Measurements from ENCODE around the gene AP1G2. TPM values are rescaled to one million over a fixed set of nuclear protein-coding genes. Genes with fewer than 3 reads are reported as not detected.
A peak's percentile ranks its signal among the peaks of the same experiment; 100 is the strongest.

The AP1G2 gene
- total RNA-seq, 2 experiments from 2014 or later = 118 to 124 TPM

GRCh38 chr14:23568021-23568599 is 519 bp upstream of the AP1G2 start:
- Mint-ChIP-seq H3K36me3 (peaks cover 5% of the 10 kb centered on the region), H3K27ac (peak overlapping the region; percentile 98), H3K4me1 (peaks cover 30% of the 10 kb centered on the region), H3K4me3 (peak overlapping the region; percentile 100), H3K27me3 (peaks cover 14% of the 10 kb centered on the region), H3K9me3 (no peaks in the 10 kb centered on the region)
- no peak for DNase-seq

- H3K27me3 Mint-ChIP-seq = peaks cover under 1% of the 10 kb centered on the region
- no peaks in the 10 kb centered on the region for H3K9me3 Mint-ChIP-seq
Measured at GRCh38 chr14:23566778-23567185, 809 bp downstream of the AP1G2 start.

GRCh38 chr14:23566112-23566777 is 1.3 kb downstream of the AP1G2 start:
- H3K4me3 Mint-ChIP-seq = peak overlapping the region; percentile 100
- no peak for DNase-seq
- H3K9me3 Mint-ChIP-seq = no peaks in the 10 kb centered on the region
- H3K27ac Mint-ChIP-seq = peak overlapping the region; percentile 98
- H3K36me3 Mint-ChIP-seq = peaks cover 7% of the 10 kb centered on the region
- no peaks in the 10 kb centered on the region for H3K27me3 Mint-ChIP-seq
- peaks cover 31% of the 10 kb centered on the region for H3K4me1 Mint-ChIP-seq

More at GRCh38 chr14:23566778-23567185, 809 bp downstream of the AP1G2 start:
- Mint-ChIP-seq H3K27ac (peak overlapping the region; percentile 98), H3K36me3 (peaks cover 7% of the 10 kb centered on the region), H3K4me3 (peak overlapping the region; percentile 100), H3K4me1 (peaks cover 31% of the 10 kb centered on the region)
- no peak for DNase-seq

- peaks cover 7% of the 10 kb centered on the region for H3K36me3 Mint-ChIP-seq
Measured at GRCh38 chr14:23565626-23566025, 2.0 kb downstream of the AP1G2 start.

GRCh38 chr14:23564876-23565275 is 2.7 kb downstream of the AP1G2 start:
- H3K9me3 Mint-ChIP-seq = no peaks in the 10 kb centered on the region
- no peak for DNase-seq
- H3K4me3 Mint-ChIP-seq = no peak overlapping the region
- no peaks in the 10 kb centered on the region for H3K27me3 Mint-ChIP-seq
- H3K36me3 Mint-ChIP-seq = peaks cover 10% of the 10 kb centered on the region
- H3K27ac Mint-ChIP-seq = peak overlapping the region; percentile 49
- peaks cover 36% of the 10 kb centered on the region for H3K4me1 Mint-ChIP-seq

More at GRCh38 chr14:23565626-23566025, 2.0 kb downstream of the AP1G2 start:
- H3K27me3 Mint-ChIP-seq = no peaks in the 10 kb centered on the region
- no peak overlapping the region for H3K27ac Mint-ChIP-seq
- no peaks in the 10 kb centered on the region for H3K9me3 Mint-ChIP-seq
- DNase-seq = no peak
- H3K4me1 Mint-ChIP-seq = peaks cover 31% of the 10 kb centered on the region
- H3K4me3 Mint-ChIP-seq = no peak overlapping the region

GRCh38 chr14:23564181-23564812 is 3.3 kb downstream of the AP1G2 start:
- Mint-ChIP-seq H3K4me1 (peaks cover 40% of the 10 kb centered on the region), H3K27ac (peak overlapping the region; percentile 49), H3K4me3 (no peak overlapping the region), H3K9me3 (no peaks in the 10 kb centered on the region), H3K27me3 (no peaks in the 10 kb centered on the region), H3K36me3 (peaks cover 10% of the 10 kb centered on the region)
- no peak for DNase-seq

GRCh38 chr14:23563473-23564180 is 4.0 kb downstream of the AP1G2 start:
- Mint-ChIP-seq H3K27me3 (no peaks in the 10 kb centered on the region), H3K36me3 (peaks cover 12% of the 10 kb centered on the region), H3K9me3 (no peaks in the 10 kb centered on the region), H3K27ac (no peak overlapping the region), H3K4me3 (no peak overlapping the region), H3K4me1 (peaks cover 42% of the 10 kb centered on the region)
- no peak for DNase-seq

- H3K4me3 Mint-ChIP-seq = no peak overlapping the region
- H3K27me3 Mint-ChIP-seq = no peaks in the 10 kb centered on the region
- H3K27ac Mint-ChIP-seq = no peak overlapping the region
- peak; percentile 56 for DNase-seq
- peaks cover 12% of the 10 kb centered on the region for H3K36me3 Mint-ChIP-seq
- H3K4me1 Mint-ChIP-seq = peaks cover 40% of the 10 kb centered on the region
- H3K9me3 Mint-ChIP-seq = no peaks in the 10 kb centered on the region
Measured at GRCh38 chr14:23562822-23563472, 4.6 kb downstream of the AP1G2 start.

GRCh38 chr14:23561873-23562821 is 5.4 kb downstream of the AP1G2 start:
- Mint-ChIP-seq H3K36me3 (peaks cover 16% of the 10 kb centered on the region), H3K9me3 (no peaks in the 10 kb centered on the region), H3K27me3 (no peaks in the 10 kb centered on the region), H3K27ac (no peak overlapping the region), H3K4me3 (no peak overlapping the region), H3K4me1 (peaks cover 41% of the 10 kb centered on the region)
- DNase-seq = no peak

- peaks cover 16% of the 10 kb centered on the region for H3K36me3 Mint-ChIP-seq
- H3K9me3 Mint-ChIP-seq = no peaks in the 10 kb centered on the region
- no peaks in the 10 kb centered on the region for H3K27me3 Mint-ChIP-seq
- H3K27ac Mint-ChIP-seq = peak overlapping the region; percentile 21
- no peak for DNase-seq
- peaks cover 43% of the 10 kb centered on the region for H3K4me1 Mint-ChIP-seq
- H3K4me3 Mint-ChIP-seq = no peak overlapping the region
Measured at GRCh38 chr14:23561259-23561658, 6.3 kb downstream of the AP1G2 start.

- Mint-ChIP-seq H3K9me3 (no peaks in the 10 kb centered on the region), H3K27ac (peak overlapping the region; percentile 61), H3K36me3 (peaks cover 16% of the 10 kb centered on the region), H3K4me3 (no peak overlapping the region), H3K4me1 (peaks cover 40% of the 10 kb centered on the region), H3K27me3 (no peaks in the 10 kb centered on the region)
- no peak for DNase-seq
Measured at GRCh38 chr14:23559926-23560520, 7.6 kb downstream of the AP1G2 start.

- no peak overlapping the region for H3K27ac Mint-ChIP-seq
- H3K36me3 Mint-ChIP-seq = peaks cover 13% of the 10 kb centered on the region
- no peak overlapping the region for H3K4me3 Mint-ChIP-seq
- peaks cover 40% of the 10 kb centered on the region for H3K4me1 Mint-ChIP-seq
- H3K27me3 Mint-ChIP-seq = no peaks in the 10 kb centered on the region
- DNase-seq = peak; percentile 70
- H3K9me3 Mint-ChIP-seq = no peaks in the 10 kb centered on the region
Measured at GRCh38 chr14:23559010-23559925, 8.3 kb downstream of the AP1G2 start.

Data from activated naive CD8-positive, alpha-beta T cell treated with anti-CD3 and anti-CD28 coated beads for 36 hours (primary cell).